ENCODE results near the gene C22orf42. TPM values are rescaled to one million over a fixed set of nuclear protein-coding genes. Genes with fewer than 3 reads are reported as not detected.
A peak's percentile ranks its signal among the peaks of the same experiment; 100 is the strongest.

Gene C22orf42
- polyA plus RNA-seq, 2 of the 4 experiments (the other 2 are of a cell fraction): not detected

GRCh38 chr22:32206774-32207758 lies 48.0 kb upstream of the C22orf42 start:
- CTCF ChIA-PET: interaction anchor here (0.7 to 1.3 kb wide), 5 partner anchors 8 to 230 kb away, joined by 3 to 4 read pairs (median 3); no protein-coding TSS in a partner anchor

GRCh38 chr22:32205974-32206773 lies 47.1 kb upstream of the C22orf42 start:
- Histone ChIP-seq H3K4me3 (peak overlapping the region; percentile 9; the same call in 1 of the 3 replicates), H3K27ac (peak overlapping the region in 1 of 2 experiments; percentile 73; a peak in 4 of 6 replicates), H3K9me3 (no peaks in the 10 kb centered on the region), H3K4me1 (peaks cover 7% of the 10 kb centered on the region; the same call in 1 of the 3 replicates), H3K4me2 (peak overlapping the region; percentile 99)
- WGBS (ENCODE audit: missing lambda C conversion rate): 47% methylated on average over 10 of the region's 30 CpGs
- POLR2A ChIA-PET: no interaction called here
- DNase-seq (ENCODE audit: low read depth in 1 of 2, low spot score in 1 of 2) (peak; percentile 7 to 19), FAIRE-seq (no peak), ATAC-seq (peak; percentile 28 to 41; a peak in 3 of 6 replicates)
- CTCF ChIA-PET: interaction anchor here (0.6 kb wide), 1 partner anchor 248 kb away, joined by 3 read pairs; no protein-coding TSS in a partner anchor
- TF ChIP-seq NPAS2 (CRISPR knock-in tag; IDR thresholded peaks at IDR 0.05; ENCODE audit: borderline replicate concordance): no peak
- TF ChIP-seq ZC3H11A (IDR thresholded peaks at IDR 0.05): no peak
- TF ChIP-seq CEBPB (IDR thresholded peaks at IDR 0.05): no peak
- no peak for TF ChIP-seq JUNB (IDR thresholded peaks at IDR 0.05)
- no peak for TF ChIP-seq E2F6 (IDR thresholded peaks at IDR 0.05; ENCODE audit: borderline replicate concordance, low read depth)
- TF ChIP-seq TFCP2L1 (CRISPR knock-in tag; IDR thresholded peaks at IDR 0.05): no peak
- TF ChIP-seq BHLHE40 (IDR thresholded peaks at IDR 0.05; ENCODE audit: low read depth, low read length): no peak
- no peak for TF ChIP-seq HOXB5 (CRISPR knock-in tag; IDR thresholded peaks at IDR 0.05)
- no peak for TF ChIP-seq MAZ (IDR thresholded peaks at IDR 0.05; ENCODE audit: borderline replicate concordance, low read depth, low read length)
- TF ChIP-seq, protein P1, sequence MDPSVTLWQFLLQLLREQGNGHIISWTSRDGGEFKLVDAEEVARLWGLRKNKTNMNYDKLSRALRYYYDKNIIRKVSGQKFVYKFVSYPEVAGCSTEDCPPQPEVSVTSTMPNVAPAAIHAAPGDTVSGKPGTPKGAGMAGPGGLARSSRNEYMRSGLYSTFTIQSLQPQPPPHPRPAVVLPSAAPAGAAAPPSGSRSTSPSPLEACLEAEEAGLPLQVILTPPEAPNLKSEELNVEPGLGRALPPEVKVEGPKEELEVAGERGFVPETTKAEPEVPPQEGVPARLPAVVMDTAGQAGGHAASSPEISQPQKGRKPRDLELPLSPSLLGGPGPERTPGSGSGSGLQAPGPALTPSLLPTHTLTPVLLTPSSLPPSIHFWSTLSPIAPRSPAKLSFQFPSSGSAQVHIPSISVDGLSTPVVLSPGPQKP (IDR thresholded peaks at IDR 0.05; ENCODE audit: low read depth, low read length): no peak
- TF ChIP-seq FOSL2 (IDR thresholded peaks at IDR 0.05): no peak
- TF ChIP-seq FOSL2 (CRISPR knock-in tag; IDR thresholded peaks at IDR 0.05): no peak
- no peak for TF ChIP-seq RFX5 (IDR thresholded peaks at IDR 0.05)
- TF ChIP-seq RNF2 (IDR thresholded peaks at IDR 0.05; ENCODE audit: borderline replicate concordance, low read depth): no peak
- TF ChIP-seq POLR2AphosphoS2 (conservative IDR thresholded peaks at IDR 0.05; ENCODE audit: low read length): no peak
- TF ChIP-seq ZFP36 (IDR thresholded peaks at IDR 0.05; ENCODE audit: borderline replicate concordance, partially characterized antibody): no peak
- no peak for TF ChIP-seq NFE2L2 (conservative IDR thresholded peaks at IDR 0.05; ENCODE audit: low read length)
- no peak for TF ChIP-seq HEYL (CRISPR knock-in tag; IDR thresholded peaks at IDR 0.05)
- no peak for TF ChIP-seq EP300 (IDR thresholded peaks at IDR 0.05)
- TF ChIP-seq, protein P2, sequence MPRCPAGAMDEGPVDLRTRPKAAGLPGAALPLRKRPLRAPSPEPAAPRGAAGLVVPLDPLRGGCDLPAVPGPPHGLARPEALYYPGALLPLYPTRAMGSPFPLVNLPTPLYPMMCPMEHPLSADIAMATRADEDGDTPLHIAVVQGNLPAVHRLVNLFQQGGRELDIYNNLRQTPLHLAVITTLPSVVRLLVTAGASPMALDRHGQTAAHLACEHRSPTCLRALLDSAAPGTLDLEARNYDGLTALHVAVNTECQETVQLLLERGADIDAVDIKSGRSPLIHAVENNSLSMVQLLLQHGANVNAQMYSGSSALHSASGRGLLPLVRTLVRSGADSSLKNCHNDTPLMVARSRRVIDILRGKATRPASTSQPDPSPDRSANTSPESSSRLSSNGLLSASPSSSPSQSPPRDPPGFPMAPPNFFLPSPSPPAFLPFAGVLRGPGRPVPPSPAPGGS (IDR thresholded peaks at IDR 0.05): no peak

More at GRCh38 chr22:32206774-32207758, 48.0 kb upstream of the C22orf42 start:
- TF ChIP-seq EHF (CRISPR knock-in tag; IDR thresholded peaks at IDR 0.05) (no peak), RFX5 (IDR thresholded peaks at IDR 0.05) (no peak), BHLHE40 (IDR thresholded peaks at IDR 0.05; ENCODE audit: low read depth, low read length) (no peak), CTCF (IDR thresholded peaks at IDR 0.05) (peak; percentile 53), ZSCAN20 (CRISPR knock-in tag; IDR thresholded peaks at IDR 0.05) (no peak), KDM5A (IDR thresholded peaks at IDR 0.05) (no peak), NFE2L2 (conservative IDR thresholded peaks at IDR 0.05; ENCODE audit: low read length) (no peak), KDM1A (IDR thresholded peaks at IDR 0.05; ENCODE audit: low read depth) (no peak), SMC3 (IDR thresholded peaks at IDR 0.05) (peak; percentile 32; the same call in 1 of the 3 replicates), FOSL2 (IDR thresholded peaks at IDR 0.05) (no peak), FOSL2 (CRISPR knock-in tag; IDR thresholded peaks at IDR 0.05) (no peak), PHF8 (IDR thresholded peaks at IDR 0.05; ENCODE audit: borderline replicate concordance, low read depth) (no peak), RAD21 (conservative IDR thresholded peaks at IDR 0.05 in 1 of 2, IDR thresholded peaks at IDR 0.05 in 1 of 2) (peak; percentile 20 to 36; a peak in 1 of 5 replicates), CBX8 (IDR thresholded peaks at IDR 0.05) (no peak), SREBF2 (IDR thresholded peaks at IDR 0.05) (no peak)
- TF ChIP-seq, protein P3, sequence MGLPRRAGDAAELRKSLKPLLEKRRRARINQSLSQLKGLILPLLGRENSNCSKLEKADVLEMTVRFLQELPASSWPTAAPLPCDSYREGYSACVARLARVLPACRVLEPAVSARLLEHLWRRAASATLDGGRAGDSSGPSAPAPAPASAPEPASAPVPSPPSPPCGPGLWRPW (IDR thresholded peaks at IDR 0.05): no peak
- FAIRE-seq (no peak), DNase-seq (ENCODE audit: low read depth in 1 of 2, low spot score in 1 of 2) (peak; percentile 6 to 71), ATAC-seq (peak; percentile 45 to 66)
- 0 out of 3 replicates have a peak overlapping the region, but pooled peaks have one; percentile 9 for H3K4me3 ChIP-seq
- peak overlapping the region; percentile 99 for H3K4me2 ChIP-seq
- H3K4me1 ChIP-seq: peaks cover 7% of the 10 kb centered on the region; the same call in 1 of the 3 replicates
- POLR2A ChIA-PET: no interaction called here
- peak overlapping the region in 1 of 2 experiments; percentile 73; a peak in 4 of 6 replicates for H3K27ac ChIP-seq
- H3K9me3 ChIP-seq: no peaks in the 10 kb centered on the region
- WGBS (ENCODE audit: missing lambda C conversion rate): 70% methylated on average over 14 of the region's 22 CpGs
